Measurements from ENCODE around the gene INHA. TPM values are rescaled to one million over a fixed set of nuclear protein-coding genes. Genes with fewer than 3 reads are reported as not detected.

The INHA gene
- total RNA-seq, 1 donor from 2014 or later, result 2.4 TPM

DNA sequence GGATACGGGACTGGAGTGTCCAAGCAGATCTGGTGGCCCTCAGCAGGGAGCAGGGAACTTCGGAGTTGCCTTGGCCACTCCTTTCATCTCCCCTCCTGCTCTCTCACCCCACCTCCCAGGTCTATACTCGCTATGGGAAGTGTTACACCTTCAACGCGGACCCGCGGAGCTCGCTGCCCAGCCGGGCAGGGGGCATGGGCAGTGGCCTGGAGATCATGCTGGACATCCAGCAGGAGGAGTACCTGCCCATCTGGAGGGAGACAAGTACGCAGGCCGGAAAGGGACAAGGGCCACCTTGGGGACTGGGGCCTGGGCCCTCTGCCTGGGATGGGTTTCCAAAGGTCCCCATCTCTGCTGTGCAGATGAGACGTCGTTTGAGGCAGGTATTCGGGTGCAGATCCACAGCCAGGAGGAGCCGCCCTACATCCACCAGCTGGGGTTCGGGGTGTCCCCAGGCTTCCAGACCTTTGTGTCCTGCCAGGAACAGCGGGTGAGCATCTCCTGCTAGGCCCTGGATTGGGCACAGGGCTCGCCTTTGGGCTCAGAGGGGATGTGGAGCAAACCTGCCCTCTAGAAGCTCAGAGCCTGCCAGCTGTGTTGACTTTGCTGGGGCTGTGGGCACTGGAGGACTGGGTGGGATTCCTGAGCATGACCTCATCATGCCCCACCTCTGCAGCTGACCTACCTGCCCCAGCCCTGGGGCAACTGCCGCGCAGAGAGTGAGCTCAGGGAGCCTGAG lies 40.3 kb upstream of the INHA start:
- H3K4me3 ChIP-seq, result no peak overlapping the region
- TF ChIP-seq, protein P1, sequence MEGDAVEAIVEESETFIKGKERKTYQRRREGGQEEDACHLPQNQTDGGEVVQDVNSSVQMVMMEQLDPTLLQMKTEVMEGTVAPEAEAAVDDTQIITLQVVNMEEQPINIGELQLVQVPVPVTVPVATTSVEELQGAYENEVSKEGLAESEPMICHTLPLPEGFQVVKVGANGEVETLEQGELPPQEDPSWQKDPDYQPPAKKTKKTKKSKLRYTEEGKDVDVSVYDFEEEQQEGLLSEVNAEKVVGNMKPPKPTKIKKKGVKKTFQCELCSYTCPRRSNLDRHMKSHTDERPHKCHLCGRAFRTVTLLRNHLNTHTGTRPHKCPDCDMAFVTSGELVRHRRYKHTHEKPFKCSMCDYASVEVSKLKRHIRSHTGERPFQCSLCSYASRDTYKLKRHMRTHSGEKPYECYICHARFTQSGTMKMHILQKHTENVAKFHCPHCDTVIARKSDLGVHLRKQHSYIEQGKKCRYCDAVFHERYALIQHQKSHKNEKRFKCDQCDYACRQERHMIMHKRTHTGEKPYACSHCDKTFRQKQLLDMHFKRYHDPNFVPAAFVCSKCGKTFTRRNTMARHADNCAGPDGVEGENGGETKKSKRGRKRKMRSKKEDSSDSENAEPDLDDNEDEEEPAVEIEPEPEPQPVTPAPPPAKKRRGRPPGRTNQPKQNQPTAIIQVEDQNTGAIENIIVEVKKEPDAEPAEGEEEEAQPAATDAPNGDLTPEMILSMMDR (IDR thresholded peaks at IDR 0.05; ENCODE audit: borderline replicate concordance), result no peak
- peaks cover 12% of the 10 kb centered on the region for H3K4me1 ChIP-seq
- peaks cover 61% of the 10 kb centered on the region for H3K27me3 ChIP-seq (ENCODE audit: low read depth)
- no peak overlapping the region for H3K27ac ChIP-seq (replicated peaks)
- no peaks in the 10 kb centered on the region for H3K9me3 ChIP-seq (replicated peaks)
- no peak for DNase-seq
- intact Hi-C loops (cut with micrococcal nuclease), result loop anchor here (5.0 kb wide), 1 partner anchor 130 kb away; no protein-coding TSS in a partner anchor
- no peaks in the 10 kb centered on the region for H3K36me3 ChIP-seq

DNA sequence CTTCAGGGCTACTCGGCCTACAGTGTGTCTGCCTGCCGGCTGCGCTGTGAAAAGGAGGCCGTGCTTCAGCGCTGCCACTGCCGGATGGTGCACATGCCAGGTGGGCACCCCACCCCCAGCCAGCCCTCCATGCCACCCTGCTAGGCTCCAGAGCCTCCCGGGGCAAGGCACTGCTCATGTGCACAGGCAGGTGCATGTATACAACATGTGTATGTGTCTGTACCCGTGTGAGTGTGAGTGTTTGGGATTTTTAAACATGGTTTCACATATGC lies 39.8 kb upstream of the INHA start:
- H3K9me3 ChIP-seq (replicated peaks), result no peaks in the 10 kb centered on the region
- no peak overlapping the region for H3K4me3 ChIP-seq
- no peaks in the 10 kb centered on the region for H3K36me3 ChIP-seq
- intact Hi-C loops (cut with micrococcal nuclease), result loop anchor here (5.0 kb wide), 1 partner anchor 130 kb away; no protein-coding TSS in a partner anchor
- H3K4me1 ChIP-seq, result peaks cover 7% of the 10 kb centered on the region
- no peak for DNase-seq
- no peak overlapping the region for H3K27ac ChIP-seq (replicated peaks)
- TF ChIP-seq, protein P1 (IDR thresholded peaks at IDR 0.05; ENCODE audit: borderline replicate concordance), result no peak
- H3K27me3 ChIP-seq (ENCODE audit: low read depth), result peaks cover 61% of the 10 kb centered on the region

DNA sequence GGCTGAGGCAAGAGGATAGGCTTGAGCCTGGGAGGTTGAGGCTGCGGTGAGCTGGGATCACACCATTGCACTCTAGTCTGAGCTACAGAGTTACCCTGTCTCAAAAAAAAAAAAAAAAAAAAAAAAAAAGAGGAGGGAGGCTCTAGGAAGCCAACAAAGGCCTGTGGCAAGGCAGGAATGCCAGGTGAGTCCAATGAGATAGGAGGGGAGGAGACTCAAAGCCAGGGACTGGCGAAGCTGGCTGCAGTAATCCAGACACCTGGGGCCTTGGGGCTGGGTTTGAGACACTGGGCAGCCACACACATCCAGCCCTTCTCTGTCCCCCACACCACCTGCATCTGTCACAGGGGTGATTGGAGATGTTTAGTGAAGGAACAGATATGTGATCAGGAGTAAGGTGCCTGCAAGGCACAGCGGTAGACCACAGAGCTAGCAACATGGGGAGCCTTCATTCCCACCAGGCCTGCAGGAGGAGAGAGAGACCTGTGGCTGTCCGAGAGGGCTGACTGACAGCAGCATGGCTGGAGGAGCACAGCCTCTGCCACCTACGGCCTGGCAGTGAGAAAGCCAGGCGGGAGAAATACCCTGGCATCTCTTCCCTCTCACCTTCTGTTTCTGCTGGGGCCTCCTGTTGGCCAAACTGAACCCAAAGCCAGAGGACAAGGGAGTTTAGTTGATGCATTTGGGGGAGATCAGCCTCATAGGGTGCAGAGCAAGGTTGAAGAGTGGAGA lies 38.0 kb upstream of the INHA start:
- TF ChIP-seq, protein P1 (IDR thresholded peaks at IDR 0.05; ENCODE audit: borderline replicate concordance), result no peak
- Histone ChIP-seq H3K27me3 (ENCODE audit: low read depth) (peaks cover 53% of the 10 kb centered on the region), H3K27ac (replicated peaks) (no peak overlapping the region), H3K4me3 (no peak overlapping the region), H3K36me3 (peaks cover 5% of the 10 kb centered on the region), H3K4me1 (peaks cover 23% of the 10 kb centered on the region), H3K9me3 (replicated peaks) (no peaks in the 10 kb centered on the region)
- intact Hi-C loops (cut with micrococcal nuclease), result loop anchor here (5.0 kb wide), 1 partner anchor 132 kb away; no protein-coding TSS in a partner anchor
- DNase-seq, result no peak

DNA sequence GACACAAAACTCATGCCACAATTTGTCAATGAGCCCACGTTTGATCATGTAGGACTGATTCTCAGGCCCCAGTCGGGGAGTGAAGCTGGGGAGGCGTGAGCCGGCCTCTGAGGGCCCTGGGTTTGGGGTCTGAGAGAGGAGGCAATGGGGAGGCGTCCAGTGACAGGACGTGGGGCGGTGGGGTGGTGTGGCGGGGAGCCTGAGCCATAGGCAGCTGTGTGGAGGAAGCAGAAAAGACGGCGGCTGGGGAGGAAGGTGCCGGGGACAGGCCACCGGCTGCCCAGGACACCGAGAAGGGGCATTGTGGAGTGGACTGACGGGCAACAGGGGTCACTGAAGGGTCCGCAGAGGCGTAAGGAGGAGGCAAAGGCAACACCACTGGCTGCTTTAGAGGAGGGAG lies 35.7 kb upstream of the INHA start:
- Histone ChIP-seq H3K27ac (replicated peaks) (no peak overlapping the region), H3K9me3 (replicated peaks) (no peaks in the 10 kb centered on the region), H3K4me3 (no peak overlapping the region), H3K4me1 (peaks cover 22% of the 10 kb centered on the region), H3K27me3 (ENCODE audit: low read depth) (peaks cover 52% of the 10 kb centered on the region), H3K36me3 (peaks cover 29% of the 10 kb centered on the region)
- DNase-seq, result no peak
- intact Hi-C loops (cut with micrococcal nuclease), result no loop called here
- TF ChIP-seq, protein P1 (IDR thresholded peaks at IDR 0.05; ENCODE audit: borderline replicate concordance), result no peak

DNA sequence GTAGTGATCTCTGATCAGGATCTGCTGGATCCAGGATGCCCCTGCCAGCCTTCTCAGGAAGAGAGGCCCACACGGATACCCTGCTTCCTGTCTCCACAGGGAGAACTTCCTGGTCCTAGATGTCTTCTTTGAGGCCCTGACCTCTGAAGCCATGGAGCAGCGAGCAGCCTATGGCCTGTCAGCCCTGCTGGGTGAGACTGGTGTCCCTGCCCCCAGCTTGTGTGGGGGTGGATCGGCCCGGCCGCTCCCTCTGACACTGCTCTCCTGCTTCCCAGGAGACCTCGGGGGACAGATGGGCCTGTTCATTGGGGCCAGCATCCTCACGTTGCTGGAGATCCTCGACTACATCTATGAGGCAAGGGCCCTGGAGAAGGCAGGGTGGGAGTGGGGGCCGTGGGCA lies 35.1 kb upstream of the INHA start:
- Histone ChIP-seq H3K4me3 (no peak overlapping the region), H3K27me3 (ENCODE audit: low read depth) (peaks cover 52% of the 10 kb centered on the region), H3K4me1 (peaks cover 28% of the 10 kb centered on the region), H3K36me3 (peaks cover 32% of the 10 kb centered on the region), H3K9me3 (replicated peaks) (no peaks in the 10 kb centered on the region), H3K27ac (replicated peaks) (no peak overlapping the region)
- no peak for DNase-seq
- TF ChIP-seq, protein P1 (IDR thresholded peaks at IDR 0.05; ENCODE audit: borderline replicate concordance), result no peak
- intact Hi-C loops (cut with micrococcal nuclease), result no loop called here
